ENCODE measurements around the gene DCT.

Gene DCT

DNA sequence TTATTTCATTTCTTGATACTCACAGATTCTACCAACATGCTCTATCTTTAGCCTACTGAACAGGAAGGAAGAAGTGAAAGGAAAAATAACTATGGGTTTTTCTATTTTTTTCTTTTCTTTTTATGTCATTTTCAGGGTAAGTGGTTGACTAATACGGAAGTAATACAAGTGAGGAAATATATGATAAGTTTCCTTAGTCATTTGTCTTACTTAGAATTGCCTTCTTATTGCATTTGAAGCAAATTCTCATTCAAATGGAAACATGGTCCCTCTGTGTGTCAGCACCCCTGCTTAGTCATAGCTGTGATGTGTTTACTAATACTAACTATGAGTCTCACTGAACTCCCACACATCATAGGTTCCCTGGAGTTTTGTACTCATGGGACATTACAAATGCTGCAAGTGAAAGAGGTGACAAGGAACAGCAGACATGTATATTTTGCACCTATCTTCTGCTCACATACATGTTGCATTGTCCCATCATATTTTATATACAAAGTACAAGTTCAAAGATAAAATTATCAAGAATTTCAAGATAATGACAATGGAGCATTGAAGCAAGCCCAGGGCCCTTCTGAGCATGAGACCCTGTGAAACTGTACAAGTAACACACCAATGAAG is 60.1 kb downstream of the DCT start:
- in situ Hi-C loops (cut with HindIII; ENCODE audit: low sequenced_read_pairs) = no loop called here
- TF ChIP-seq CTCF (IDR thresholded peaks at IDR 0.05; ENCODE audit: low read depth, low read length) = no peak
- peak; percentile 48 for DNase-seq (ENCODE audit: low read depth, low spot score)

DNA sequence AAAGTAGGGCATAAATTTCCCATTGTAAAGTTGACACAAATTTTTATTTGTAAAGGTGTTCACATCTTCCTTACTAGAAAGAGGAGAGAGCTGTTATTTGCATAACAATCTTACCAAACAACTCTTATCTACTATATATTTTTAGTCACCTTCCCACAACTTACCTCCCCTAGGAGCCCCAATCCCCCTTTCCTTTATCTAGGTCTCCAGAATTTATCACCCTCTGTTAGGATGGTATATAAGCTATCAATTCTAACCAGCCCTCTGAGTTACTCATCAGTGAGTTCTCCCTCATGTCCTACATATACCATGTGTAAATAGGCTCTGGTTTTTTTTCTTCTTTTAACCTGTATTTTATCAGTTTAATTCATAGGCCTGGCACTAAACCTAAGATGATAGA is 62.2 kb downstream of the DCT start:
- H3K4me3 ChIP-seq (ENCODE audit: low read depth, low read length) = no peak overlapping the region
- no peak for DNase-seq (ENCODE audit: low read depth, low spot score)
- TF ChIP-seq CTCF (IDR thresholded peaks at IDR 0.05; ENCODE audit: low read depth, low read length) = no peak
- in situ Hi-C loops (cut with HindIII; ENCODE audit: low sequenced_read_pairs) = no loop called here

More for the DNA sequence above, 60.1 kb downstream of the DCT start:
- no peak overlapping the region for H3K4me3 ChIP-seq (ENCODE audit: low read depth, low read length)

GRCh38 chr13:94416454-94417080 is 62.9 kb downstream of the DCT start:
- in situ Hi-C loops (cut with HindIII; ENCODE audit: low sequenced_read_pairs) = no loop called here
- DNase-seq (ENCODE audit: low read depth, low spot score) = no peak

GRCh38 chr13:94415500-94416237 is 63.8 kb downstream of the DCT start:
- H3K4me3 ChIP-seq (ENCODE audit: low read depth, low read length) = no peak overlapping the region
- no peak for TF ChIP-seq CTCF (IDR thresholded peaks at IDR 0.05; ENCODE audit: low read depth, low read length)
- no peak for DNase-seq (ENCODE audit: low read depth, low spot score)
- in situ Hi-C loops (cut with HindIII; ENCODE audit: low sequenced_read_pairs) = no loop called here

More at GRCh38 chr13:94416454-94417080, 62.9 kb downstream of the DCT start:
- TF ChIP-seq CTCF (IDR thresholded peaks at IDR 0.05; ENCODE audit: low read depth, low read length) = peak; percentile 64
- H3K4me3 ChIP-seq (ENCODE audit: low read depth, low read length) = no peak overlapping the region

GRCh38 chr13:94414708-94415107 is 64.8 kb downstream of the DCT start:
- H3K4me3 ChIP-seq (ENCODE audit: low read depth, low read length) = no peak overlapping the region
- in situ Hi-C loops (cut with HindIII; ENCODE audit: low sequenced_read_pairs) = no loop called here
- no peak for TF ChIP-seq CTCF (IDR thresholded peaks at IDR 0.05; ENCODE audit: low read depth, low read length)
- no peak for DNase-seq (ENCODE audit: low read depth, low spot score)

- no peak for DNase-seq (ENCODE audit: low read depth, low spot score)
- no peak for TF ChIP-seq CTCF (IDR thresholded peaks at IDR 0.05; ENCODE audit: low read depth, low read length)
- H3K4me3 ChIP-seq (ENCODE audit: low read depth, low read length) = no peak overlapping the region
- in situ Hi-C loops (cut with HindIII; ENCODE audit: low sequenced_read_pairs) = no loop called here
Observed at GRCh38 chr13:94414141-94414540, 65.3 kb downstream of the DCT start.

All from astrocyte of the spinal cord (primary cell).